Dedifferentiated amniotic fluid mesenchymal stem cell (primary cell): ENCODE results near the gene MTCH2.

ENCODE experiments used
- DNase-seq: peaks from one replicate; pipeline ENCODE4 v3.0.0-alpha.2; 2016; ENCODE audit errors: extremely low spot score

The MTCH2 gene

DNA sequence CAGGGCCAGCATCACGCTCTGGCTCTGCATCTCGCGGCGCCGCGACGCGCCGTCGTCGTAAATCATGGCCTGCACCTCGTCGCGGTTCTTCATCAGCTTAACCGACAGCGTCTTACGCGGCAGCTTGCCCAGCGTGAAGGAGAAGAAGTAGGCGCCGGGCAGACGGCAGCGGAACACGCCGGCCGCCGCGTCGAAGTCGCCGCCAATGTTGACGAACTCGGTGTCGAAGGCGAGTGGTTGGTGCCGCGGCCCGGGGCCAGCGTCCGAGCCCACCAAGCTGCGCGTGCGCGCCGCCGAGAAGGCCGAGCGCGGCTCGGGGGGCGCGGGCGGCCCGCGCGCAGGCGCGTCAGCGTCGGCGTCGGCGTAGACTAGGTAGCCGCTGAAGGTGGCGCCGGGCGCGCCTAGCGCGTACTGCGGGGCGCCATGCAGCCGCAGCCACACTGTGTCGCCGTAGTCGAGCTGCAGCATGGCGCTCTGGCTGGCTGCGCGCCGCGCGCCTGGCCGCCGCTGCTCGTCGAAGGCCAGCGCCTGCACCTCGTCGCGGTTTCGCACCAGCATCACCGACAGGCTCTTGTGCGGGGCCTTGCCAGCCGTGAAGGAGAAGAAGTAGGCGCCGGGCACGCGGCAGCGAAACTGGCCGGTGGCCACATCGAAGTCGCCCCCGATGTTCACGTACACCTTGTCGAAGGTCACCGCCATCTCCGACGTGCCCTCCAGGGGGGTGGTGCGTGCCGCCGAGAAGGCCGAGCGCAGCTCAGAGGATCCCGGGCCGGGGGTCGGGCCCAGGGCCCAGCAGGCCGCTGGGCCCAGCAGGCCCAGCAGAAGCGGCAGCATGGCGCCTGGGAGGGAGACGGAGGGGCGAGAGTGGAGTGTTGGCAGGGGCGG lies 52.1 kb downstream of the MTCH2 start:
- DNase-seq: no peak

DNA sequence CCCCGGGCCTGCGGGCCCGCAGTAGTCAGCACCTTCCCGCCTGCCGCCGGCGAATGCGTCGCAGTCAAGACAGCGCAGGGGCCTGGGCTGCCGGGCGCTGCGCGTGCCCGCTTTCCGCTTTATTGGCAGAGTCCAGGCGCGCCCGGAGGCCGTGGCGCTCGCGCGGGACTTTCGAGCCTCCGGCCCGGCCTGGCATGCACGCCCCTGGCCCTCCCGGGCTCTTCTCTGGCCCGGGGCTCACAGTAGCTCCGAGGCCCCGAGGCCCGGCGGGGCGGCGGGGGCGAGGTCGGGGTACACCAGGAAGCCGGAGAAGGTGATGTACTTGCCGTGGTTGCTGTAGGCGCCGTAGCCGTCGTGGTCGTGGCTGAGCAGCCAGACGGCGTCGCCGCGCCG lies 52.8 kb downstream of the MTCH2 start:
- DNase-seq: no peak

DNA sequence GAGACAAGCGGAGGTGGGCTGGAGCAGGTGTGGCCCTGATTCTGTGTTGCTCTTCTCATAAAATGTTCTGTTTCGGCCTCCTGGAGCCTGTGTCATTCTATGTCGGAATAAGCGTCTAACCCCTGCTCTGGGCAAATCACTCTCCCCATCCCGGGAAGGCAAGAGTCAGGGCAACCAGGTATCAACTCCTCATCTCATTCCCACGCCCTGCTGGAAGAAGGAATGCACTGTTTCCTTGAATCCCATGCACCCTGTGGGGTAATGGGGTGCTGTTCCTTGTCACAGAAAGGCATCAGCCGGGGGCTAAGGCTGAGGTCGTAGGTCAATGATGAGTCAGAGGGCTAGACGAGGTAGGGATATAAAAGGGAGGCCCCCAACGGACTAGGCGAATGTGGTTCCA lies 53.2 kb downstream of the MTCH2 start:
- no peak for DNase-seq

DNA sequence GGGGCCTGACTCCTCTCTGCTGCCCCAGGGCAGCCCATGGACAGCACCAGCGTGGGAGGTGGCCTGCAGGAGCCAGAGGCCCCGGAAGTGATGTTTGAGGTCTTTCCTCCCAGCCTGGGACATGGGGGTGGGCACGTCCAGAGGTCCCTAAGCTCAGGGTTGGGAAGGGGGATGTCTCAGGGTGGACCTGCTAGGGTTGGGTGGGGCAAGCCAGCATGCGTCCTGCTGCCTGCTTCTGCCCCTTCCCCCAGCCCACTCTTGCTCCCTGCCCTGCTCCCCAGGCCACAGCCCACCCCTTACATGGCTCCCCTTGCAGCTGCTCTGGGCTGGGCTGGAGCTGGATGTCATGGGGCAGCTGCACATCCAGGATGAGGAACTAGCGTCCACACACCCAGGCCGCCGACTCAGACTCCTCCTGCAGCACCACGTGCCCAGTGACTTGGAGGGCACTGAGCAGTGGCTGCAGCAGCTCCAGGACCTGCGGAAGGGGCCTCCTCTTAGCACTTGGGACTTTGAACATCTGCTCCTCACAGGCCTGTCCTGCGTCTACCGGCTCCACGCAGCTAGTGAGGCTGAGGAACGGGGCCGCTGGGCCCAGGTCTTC lies 54.5 kb downstream of the MTCH2 start:
- no peak for DNase-seq

DNA sequence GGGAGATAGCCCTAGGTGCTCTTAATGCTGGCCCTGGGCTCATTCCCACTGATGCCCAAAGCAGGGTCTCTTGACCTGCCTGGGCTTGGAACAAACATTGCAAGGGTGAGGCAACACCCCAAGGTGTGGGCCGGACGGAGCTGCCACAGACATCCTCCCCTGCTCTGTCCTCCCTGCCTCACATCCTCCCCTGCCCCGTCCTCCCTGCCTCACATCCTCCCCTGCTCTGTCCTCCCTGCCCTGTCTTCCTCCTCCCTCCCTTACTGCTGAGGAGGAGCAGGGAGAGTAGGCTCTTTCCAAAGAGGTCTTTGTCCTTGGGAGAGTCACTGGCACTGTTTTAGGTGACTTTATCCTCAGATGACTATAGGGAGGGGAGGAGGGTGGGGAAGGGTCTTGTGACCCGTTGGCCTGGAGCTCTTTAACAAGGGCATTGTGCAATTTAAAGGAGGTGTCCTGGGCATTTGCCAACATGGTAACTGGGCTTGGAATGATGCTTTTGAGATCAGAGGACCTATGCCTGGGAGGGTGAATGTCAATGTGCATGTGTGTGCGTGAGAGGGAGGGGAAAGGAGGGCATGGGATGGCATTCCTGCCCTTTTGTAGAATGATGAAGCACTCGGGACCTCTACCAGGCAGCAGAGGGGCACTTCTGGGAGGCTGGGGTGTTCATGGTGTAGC lies 55.2 kb downstream of the MTCH2 start:
- DNase-seq: no peak

DNA sequence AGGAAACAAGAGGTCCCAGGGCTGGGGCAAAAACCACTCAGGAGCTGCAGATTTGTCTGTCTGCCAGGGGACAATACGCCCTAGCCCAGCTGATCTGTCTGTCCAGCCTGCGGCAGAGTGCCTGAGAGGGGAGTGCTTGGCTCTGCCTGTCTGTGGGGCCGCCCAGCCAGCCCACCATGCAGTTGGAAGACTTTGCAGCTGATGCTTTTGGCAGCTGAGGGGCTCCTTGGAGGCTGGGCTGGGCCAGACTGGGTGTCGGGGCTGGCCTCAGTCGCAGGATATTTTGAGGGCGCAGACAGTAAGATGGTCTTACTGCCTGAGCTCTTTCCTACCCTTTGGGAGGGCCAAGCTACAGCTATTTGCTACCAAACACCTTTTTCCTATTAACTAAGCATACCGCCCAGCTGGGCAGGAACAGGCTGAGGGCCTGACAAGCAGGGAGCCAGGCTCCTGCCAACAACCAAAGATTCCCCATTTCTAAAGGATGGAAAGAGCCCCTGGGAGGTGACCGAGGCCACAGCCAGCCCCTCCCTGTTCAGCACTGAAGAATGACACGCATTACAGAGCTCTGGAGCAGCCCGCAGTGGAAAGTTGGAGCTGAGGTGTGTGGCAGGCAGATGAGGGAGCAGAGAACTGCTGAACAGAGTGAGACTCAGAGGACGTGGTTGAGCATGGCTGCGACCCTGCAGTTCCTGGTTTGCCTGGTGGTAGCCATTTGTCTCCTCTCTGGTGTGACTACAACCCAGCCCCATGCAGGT lies 56.1 kb downstream of the MTCH2 start, which contains the start of gene FAM180B:
Gene FAM180B, plus strand, starts transcription at position 581 of the 758 bp plus-strand sequence. Its CDS starts 91 bp downstream, at position 672.
- no peak for DNase-seq

DNA sequence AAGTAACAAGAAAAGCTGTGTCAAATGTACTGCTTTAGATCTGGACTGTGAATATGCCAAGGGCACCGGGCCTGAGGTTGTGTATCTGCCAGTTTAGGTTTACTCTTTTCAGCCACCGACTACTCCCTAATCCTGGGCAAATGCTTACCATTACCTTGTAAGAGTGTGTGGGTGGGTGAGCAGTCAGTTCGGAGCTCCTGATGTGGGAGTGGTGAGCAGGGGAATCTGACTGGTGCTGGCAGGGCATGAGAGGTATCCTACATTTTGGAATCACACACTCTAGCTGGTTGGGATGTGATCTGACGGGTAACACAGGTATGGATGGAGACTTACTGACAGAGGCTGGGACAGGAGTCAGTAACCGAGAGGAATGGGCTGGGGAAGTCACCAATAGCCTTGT lies 58.5 kb downstream of the MTCH2 start:
- DNase-seq: no peak

GRCh38 chr11:47578524-47579494 lies 63.5 kb downstream of the MTCH2 start, which contains the start of the genes KBTBD4 and NDUFS3:
KBTBD4 (minus strand) TSS chr11:47578970; CDS start chr11:47578951, 19 bp downstream.
NDUFS3 (plus strand) TSS chr11:47579074; CDS start chr11:47579092, 18 bp downstream.
- peak; percentile 91 for DNase-seq

- no peak for DNase-seq
Measured at GRCh38 chr11:47577460-47578041, 64.8 kb downstream of the MTCH2 start.

DNA sequence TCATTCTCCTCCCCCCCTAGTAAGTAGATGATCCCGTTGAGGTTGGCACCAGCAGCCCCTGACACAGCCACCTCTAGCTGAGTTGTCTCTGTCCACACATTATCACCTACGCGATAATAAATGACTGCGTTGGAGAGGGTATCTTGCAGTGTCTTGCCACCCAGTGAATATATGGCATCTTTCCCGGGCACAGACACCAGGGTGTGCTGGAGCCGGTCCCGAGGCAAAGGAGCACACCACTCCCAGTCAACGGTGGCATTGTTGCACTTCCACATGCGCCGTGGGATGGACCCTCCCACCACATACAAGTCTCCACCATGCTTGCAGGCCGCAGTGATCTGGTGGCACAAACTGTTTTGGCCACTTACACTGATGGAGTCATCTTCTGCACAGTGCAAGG lies 69.0 kb downstream of the MTCH2 start:
- DNase-seq: no peak

DNA sequence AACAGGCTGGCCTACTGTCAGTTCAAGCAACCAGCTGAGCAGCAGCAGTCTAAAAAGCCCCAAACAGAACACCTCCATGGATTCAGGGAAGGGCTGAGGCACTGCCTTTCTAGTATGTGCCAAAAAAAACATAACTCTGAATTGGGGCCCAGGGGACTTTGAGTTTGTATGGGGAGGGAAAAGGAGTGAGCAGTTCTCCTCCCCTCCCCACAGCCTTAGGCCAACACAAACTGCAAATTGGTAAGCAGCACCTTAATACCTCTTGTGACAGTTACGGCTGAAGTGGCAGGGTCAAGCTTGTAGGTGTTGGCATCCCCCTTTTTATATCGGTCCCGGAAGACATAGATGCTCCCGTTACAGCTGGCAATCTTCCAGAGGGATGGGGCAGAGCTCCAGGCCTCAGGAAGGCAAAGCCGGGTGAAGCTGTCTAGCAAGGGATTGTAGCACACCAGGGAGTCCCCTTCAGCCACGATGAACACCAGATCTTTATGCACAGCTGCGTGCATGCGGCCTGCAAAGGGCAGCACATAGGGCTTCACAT lies 69.6 kb downstream of the MTCH2 start:
- no peak for DNase-seq

GRCh38 chr11:47571895-47572294 lies 70.5 kb downstream of the MTCH2 start:
- DNase-seq: no peak

DNA sequence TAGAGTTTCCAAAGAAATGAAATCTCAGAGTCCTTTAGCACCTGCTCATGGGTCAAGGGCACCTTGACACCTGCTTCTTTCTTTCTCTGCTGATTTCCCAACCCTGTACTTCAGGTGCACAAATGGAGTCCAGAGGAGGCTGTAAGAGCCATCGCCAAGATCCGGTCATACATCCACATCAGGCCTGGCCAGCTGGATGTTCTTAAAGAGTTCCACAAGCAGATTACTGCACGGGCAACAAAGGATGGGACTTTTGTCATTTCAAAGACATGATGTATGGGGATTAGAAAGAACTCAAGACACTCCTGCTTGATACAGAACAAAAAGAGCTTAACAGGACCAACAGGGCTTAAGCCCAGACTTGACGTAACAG lies 71.0 kb downstream of the MTCH2 start:
- DNase-seq: no peak

DNA sequence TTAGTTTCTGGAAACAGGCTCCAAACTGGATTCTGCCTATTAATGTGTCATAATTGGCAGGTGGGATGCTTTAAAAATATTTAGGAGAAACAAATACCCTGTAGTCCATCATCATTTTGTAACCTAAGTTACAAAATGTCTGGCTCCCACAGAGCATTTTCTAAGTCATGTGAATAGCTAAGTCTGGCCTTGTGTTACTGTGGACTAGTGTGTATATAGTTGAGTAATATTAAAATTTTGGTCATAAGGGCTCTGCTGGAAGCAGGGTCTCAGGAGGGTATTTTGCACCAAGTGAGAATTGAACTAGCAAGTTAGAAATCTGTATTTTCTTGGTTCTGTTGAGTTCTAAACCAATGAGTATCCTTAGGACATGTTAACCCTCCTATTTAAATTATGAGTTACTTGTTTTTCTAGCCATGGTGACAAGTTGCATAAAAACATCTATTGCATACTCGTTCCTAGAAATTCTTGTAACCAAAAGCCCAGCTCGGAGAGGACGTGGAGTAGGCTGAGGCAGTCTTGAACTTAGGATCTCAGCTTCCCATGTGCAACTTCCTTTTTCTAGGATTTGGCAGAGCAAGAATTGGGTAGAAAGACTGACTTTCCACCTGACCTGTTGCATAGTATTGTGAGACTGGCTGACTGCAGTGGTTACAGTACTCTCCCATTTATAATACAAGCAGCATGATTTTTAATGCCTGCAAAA lies 71.6 kb downstream of the MTCH2 start:
- DNase-seq: no peak

- no peak for DNase-seq
Measured at GRCh38 chr11:47569646-47570045, 72.7 kb downstream of the MTCH2 start.
